ENCODE measurements around the gene MOB2. TPM values are rescaled to one million over a fixed set of nuclear protein-coding genes. Genes with fewer than 3 reads are reported as not detected.
"Not testable (repeated sequence)": the region's sequence is repeated elsewhere in the genome, so short reads cannot be mapped to it uniquely, and the experiment has no call there.

Gene MOB2
- total RNA-seq, 1 donor from 2014 or later, result 23.3 TPM

DNA sequence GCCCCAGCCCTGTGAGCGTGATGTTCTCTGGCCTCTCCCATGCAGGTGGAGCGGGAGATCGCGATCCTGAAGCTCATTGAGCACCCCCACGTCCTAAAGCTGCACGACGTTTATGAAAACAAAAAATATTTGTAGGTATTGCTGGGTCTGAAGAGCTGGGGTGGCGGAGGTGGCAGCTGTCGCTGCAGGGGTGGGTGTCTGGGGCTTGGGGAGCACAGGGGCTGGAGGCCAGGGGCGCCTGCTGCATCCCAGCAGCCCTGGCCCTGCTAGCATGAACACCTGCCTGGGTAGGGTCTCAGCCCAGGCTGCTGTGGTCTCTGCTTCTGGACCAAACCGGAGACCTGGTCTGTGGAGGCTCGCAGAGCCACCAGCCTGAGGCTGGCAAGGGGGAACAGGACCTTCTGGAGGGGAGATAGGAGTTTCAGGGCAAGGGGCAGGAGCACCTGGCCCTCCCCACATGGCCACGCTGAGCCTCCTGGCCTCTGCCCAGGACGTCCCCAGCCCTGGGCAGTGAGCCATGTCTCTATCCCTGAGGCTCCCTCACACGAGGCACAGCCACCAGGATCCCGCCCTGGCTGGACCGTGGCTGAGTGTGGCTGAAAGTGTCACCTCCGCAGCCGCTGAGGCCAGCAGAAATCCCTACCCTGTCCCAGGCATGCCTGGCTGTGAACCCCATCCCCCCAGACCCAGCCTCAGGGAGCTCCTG is 48.2 kb downstream of the MOB2 start:
- H3K4me1 Mint-ChIP-seq (ENCODE audit: low read depth), result no peaks in the 10 kb centered on the region
- intact Hi-C loops (cut with micrococcal nuclease), result no loop called here
- no peaks in the 10 kb centered on the region for H3K9me3 Mint-ChIP-seq
- no peaks in the 10 kb centered on the region for H3K36me3 Mint-ChIP-seq (ENCODE audit: low read depth)
- H3K27ac Mint-ChIP-seq, result no peak overlapping the region
- no peak for DNase-seq (ENCODE audit: low spot score)
- no peaks in the 10 kb centered on the region for H3K27me3 Mint-ChIP-seq (ENCODE audit: low read depth)
- no peak overlapping the region for H3K4me3 Mint-ChIP-seq (ENCODE audit: low read depth)

GRCh38 chr11:1437500-1437899 is 49.1 kb downstream of the MOB2 start:
- H3K4me1 Mint-ChIP-seq (ENCODE audit: low read depth), result no peaks in the 10 kb centered on the region
- intact Hi-C loops (cut with micrococcal nuclease), result no loop called here
- no peak overlapping the region for H3K4me3 Mint-ChIP-seq (ENCODE audit: low read depth)
- no peak for DNase-seq (ENCODE audit: low spot score)
- no peak overlapping the region for H3K27ac Mint-ChIP-seq
- H3K27me3 Mint-ChIP-seq (ENCODE audit: low read depth), result no peaks in the 10 kb centered on the region
- H3K9me3 Mint-ChIP-seq, result no peaks in the 10 kb centered on the region
- no peaks in the 10 kb centered on the region for H3K36me3 Mint-ChIP-seq (ENCODE audit: low read depth)

- H3K27ac Mint-ChIP-seq, result no peak overlapping the region
- DNase-seq (ENCODE audit: low spot score), result no peak
- H3K4me1 Mint-ChIP-seq (ENCODE audit: low read depth), result no peaks in the 10 kb centered on the region
- H3K4me3 Mint-ChIP-seq (ENCODE audit: low read depth), result no peak overlapping the region
- no peaks in the 10 kb centered on the region for H3K27me3 Mint-ChIP-seq (ENCODE audit: low read depth)
- H3K36me3 Mint-ChIP-seq (ENCODE audit: low read depth), result no peaks in the 10 kb centered on the region
- H3K9me3 Mint-ChIP-seq, result no peaks in the 10 kb centered on the region
- intact Hi-C loops (cut with micrococcal nuclease), result no loop called here
These were observed 50.0 kb downstream of the MOB2 start for GRCh38 chr11:1436468-1437039.

GRCh38 chr11:1435820-1436467 is 50.6 kb downstream of the MOB2 start:
- no peak for DNase-seq (ENCODE audit: low spot score)
- Mint-ChIP-seq H3K27ac (no peak overlapping the region), H3K4me3 (ENCODE audit: low read depth) (no peak overlapping the region), H3K36me3 (ENCODE audit: low read depth) (no peaks in the 10 kb centered on the region), H3K9me3 (no peaks in the 10 kb centered on the region), H3K27me3 (ENCODE audit: low read depth) (no peaks in the 10 kb centered on the region), H3K4me1 (ENCODE audit: low read depth) (no peaks in the 10 kb centered on the region)
- intact Hi-C loops (cut with micrococcal nuclease), result no loop called here

GRCh38 chr11:1435479-1435819 is 51.1 kb downstream of the MOB2 start:
- not testable (repeated sequence) for H3K27me3 Mint-ChIP-seq (ENCODE audit: low read depth)

GRCh38 chr11:1433977-1434640 is 52.5 kb downstream of the MOB2 start:
- H3K36me3 Mint-ChIP-seq (ENCODE audit: low read depth), result no peaks in the 10 kb centered on the region
- H3K27me3 Mint-ChIP-seq (ENCODE audit: low read depth), result no peaks in the 10 kb centered on the region
- H3K4me1 Mint-ChIP-seq (ENCODE audit: low read depth), result no peaks in the 10 kb centered on the region
- intact Hi-C loops (cut with micrococcal nuclease), result no loop called here
- H3K4me3 Mint-ChIP-seq (ENCODE audit: low read depth), result no peak overlapping the region
- no peaks in the 10 kb centered on the region for H3K9me3 Mint-ChIP-seq
- H3K27ac Mint-ChIP-seq, result no peak overlapping the region
- DNase-seq (ENCODE audit: low spot score), result no peak

More at GRCh38 chr11:1435479-1435819, 51.1 kb downstream of the MOB2 start:
- H3K36me3 Mint-ChIP-seq (ENCODE audit: low read depth); H3K27ac Mint-ChIP-seq; intact Hi-C loops (cut with micrococcal nuclease); H3K4me3 Mint-ChIP-seq (ENCODE audit: low read depth); H3K4me1 Mint-ChIP-seq (ENCODE audit: low read depth); H3K9me3 Mint-ChIP-seq; DNase-seq (ENCODE audit: low spot score): not testable (repeated sequence)

DNA sequence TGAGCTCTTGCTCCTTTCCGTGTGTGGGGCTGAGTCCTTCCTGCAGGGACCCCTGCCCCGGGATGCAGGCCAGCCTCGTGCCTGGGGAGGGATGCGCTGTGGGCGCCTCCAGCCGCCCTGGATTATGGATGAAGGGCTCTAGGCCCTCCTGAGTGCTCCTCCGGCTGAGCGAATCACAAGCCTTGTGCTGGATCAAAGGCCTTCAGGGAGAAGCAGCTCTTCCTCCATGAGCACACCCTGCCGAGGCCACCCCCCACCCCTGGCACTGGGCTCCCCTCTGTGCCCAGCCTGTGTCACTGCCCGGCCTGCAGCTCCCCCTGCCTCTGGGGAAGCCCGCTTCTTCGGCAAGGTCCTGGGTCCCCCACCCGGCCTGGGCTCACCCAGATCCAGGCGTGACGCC is 53.0 kb downstream of the MOB2 start:
- H3K4me1 Mint-ChIP-seq (ENCODE audit: low read depth), result no peaks in the 10 kb centered on the region
- DNase-seq (ENCODE audit: low spot score), result no peak
- no peaks in the 10 kb centered on the region for H3K36me3 Mint-ChIP-seq (ENCODE audit: low read depth)
- H3K9me3 Mint-ChIP-seq, result no peaks in the 10 kb centered on the region
- no peak overlapping the region for H3K27ac Mint-ChIP-seq
- intact Hi-C loops (cut with micrococcal nuclease), result no loop called here
- no peaks in the 10 kb centered on the region for H3K27me3 Mint-ChIP-seq (ENCODE audit: low read depth)
- H3K4me3 Mint-ChIP-seq (ENCODE audit: low read depth), result no peak overlapping the region

GRCh38 chr11:1428762-1429316 is 57.7 kb downstream of the MOB2 start:
- H3K4me3 Mint-ChIP-seq (ENCODE audit: low read depth), result no peak overlapping the region
- intact Hi-C loops (cut with micrococcal nuclease), result no loop called here

DNA sequence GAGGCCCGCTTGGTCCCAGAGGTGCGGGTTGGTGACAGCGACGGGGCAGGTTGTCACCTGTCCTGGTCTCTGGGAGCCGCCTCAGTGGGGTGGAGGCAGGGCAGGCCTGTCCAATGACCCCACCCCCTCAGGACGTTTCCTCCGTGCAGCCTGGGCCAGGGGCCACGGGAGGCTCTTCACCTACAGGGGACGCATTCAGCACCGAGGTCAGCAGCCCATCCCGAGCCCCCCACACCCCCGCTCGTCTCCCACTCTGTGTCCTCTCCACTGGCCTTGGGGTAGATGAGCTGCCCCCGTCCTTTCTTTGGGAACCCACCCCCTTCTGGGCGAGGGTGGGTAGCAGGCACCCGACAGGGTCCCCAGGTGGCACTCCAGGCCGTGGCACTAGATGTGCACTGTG is 61.1 kb downstream of the MOB2 start:
- no peaks in the 10 kb centered on the region for H3K36me3 Mint-ChIP-seq (ENCODE audit: low read depth)
- no peak overlapping the region for H3K4me3 Mint-ChIP-seq (ENCODE audit: low read depth)
- DNase-seq (ENCODE audit: low spot score), result no peak
- no peaks in the 10 kb centered on the region for H3K9me3 Mint-ChIP-seq
- no peaks in the 10 kb centered on the region for H3K27me3 Mint-ChIP-seq (ENCODE audit: low read depth)
- no peak overlapping the region for H3K27ac Mint-ChIP-seq
- intact Hi-C loops (cut with micrococcal nuclease), result no loop called here
- no peaks in the 10 kb centered on the region for H3K4me1 Mint-ChIP-seq (ENCODE audit: low read depth)

More at GRCh38 chr11:1428762-1429316, 57.7 kb downstream of the MOB2 start:
- Mint-ChIP-seq H3K36me3 (ENCODE audit: low read depth) (no peaks in the 10 kb centered on the region), H3K27ac (no peak overlapping the region), H3K27me3 (ENCODE audit: low read depth) (no peaks in the 10 kb centered on the region), H3K4me1 (ENCODE audit: low read depth) (no peaks in the 10 kb centered on the region), H3K9me3 (no peaks in the 10 kb centered on the region)
- no peak for DNase-seq (ENCODE audit: low spot score)

- Mint-ChIP-seq H3K27me3 (ENCODE audit: low read depth) (no peaks in the 10 kb centered on the region), H3K4me3 (ENCODE audit: low read depth) (no peak overlapping the region), H3K4me1 (ENCODE audit: low read depth) (no peaks in the 10 kb centered on the region), H3K27ac (no peak overlapping the region), H3K36me3 (ENCODE audit: low read depth) (no peaks in the 10 kb centered on the region), H3K9me3 (peaks cover under 1% of the 10 kb centered on the region)
- intact Hi-C loops (cut with micrococcal nuclease), result no loop called here
- no peak for DNase-seq (ENCODE audit: low spot score)
These were observed 61.6 kb downstream of the MOB2 start for GRCh38 chr11:1425006-1425405.

DNA sequence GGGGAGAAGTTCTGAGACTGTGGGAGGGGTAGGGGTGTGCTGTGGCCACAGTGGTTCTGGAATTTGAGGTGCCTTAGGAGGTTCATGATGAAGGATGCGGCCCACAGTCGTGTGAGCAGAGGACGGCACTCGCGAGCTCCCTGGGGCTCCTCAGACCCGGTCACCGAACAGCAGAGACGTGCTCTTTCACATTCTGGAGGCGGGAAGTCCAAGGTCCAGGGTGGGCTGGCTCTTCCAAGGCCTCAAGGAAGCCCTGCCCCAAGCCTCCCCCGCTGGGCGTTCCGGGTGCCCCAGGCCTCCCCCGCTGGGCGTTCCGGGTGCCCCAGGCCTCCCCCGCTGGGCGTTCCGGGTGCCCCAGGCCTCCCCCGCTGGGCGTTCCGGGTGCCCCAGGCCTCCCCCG is 63.2 kb downstream of the MOB2 start:
- H3K9me3 Mint-ChIP-seq, result peaks cover 12% of the 10 kb centered on the region
- intact Hi-C loops (cut with micrococcal nuclease), result not testable (repeated sequence)

DNA sequence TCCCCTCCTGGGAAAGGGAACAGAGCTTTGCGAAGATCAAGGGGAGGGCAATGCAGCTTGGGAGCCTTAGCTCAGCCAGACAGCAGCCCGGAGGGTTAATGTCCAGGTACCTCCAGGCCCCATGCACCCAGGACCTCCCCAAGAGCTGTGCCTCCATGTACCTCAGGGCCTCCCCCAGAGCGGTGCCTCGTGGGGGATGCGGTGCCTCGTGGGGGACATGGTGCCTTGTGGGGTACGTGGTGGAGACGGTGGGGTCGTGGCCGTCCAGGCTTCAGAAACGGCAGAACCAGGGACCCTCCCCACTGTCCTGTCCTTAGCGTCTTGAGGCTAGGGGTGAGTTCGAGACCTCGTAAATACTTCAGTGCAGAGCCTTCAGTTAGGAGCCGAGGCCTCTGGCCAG is 63.6 kb downstream of the MOB2 start:
- Mint-ChIP-seq H3K4me1 (ENCODE audit: low read depth) (no peaks in the 10 kb centered on the region), H3K9me3 (peaks cover 16% of the 10 kb centered on the region), H3K27ac (no peak overlapping the region), H3K36me3 (ENCODE audit: low read depth) (no peaks in the 10 kb centered on the region), H3K4me3 (ENCODE audit: low read depth) (no peak overlapping the region), H3K27me3 (ENCODE audit: low read depth) (no peaks in the 10 kb centered on the region)
- no peak for DNase-seq (ENCODE audit: low spot score)
- intact Hi-C loops (cut with micrococcal nuclease), result no loop called here

More for the DNA sequence above, 63.2 kb downstream of the MOB2 start:
- H3K36me3 Mint-ChIP-seq (ENCODE audit: low read depth); H3K27me3 Mint-ChIP-seq (ENCODE audit: low read depth); H3K4me1 Mint-ChIP-seq (ENCODE audit: low read depth); H3K4me3 Mint-ChIP-seq (ENCODE audit: low read depth); H3K27ac Mint-ChIP-seq; DNase-seq (ENCODE audit: low spot score): not testable (repeated sequence)

DNA sequence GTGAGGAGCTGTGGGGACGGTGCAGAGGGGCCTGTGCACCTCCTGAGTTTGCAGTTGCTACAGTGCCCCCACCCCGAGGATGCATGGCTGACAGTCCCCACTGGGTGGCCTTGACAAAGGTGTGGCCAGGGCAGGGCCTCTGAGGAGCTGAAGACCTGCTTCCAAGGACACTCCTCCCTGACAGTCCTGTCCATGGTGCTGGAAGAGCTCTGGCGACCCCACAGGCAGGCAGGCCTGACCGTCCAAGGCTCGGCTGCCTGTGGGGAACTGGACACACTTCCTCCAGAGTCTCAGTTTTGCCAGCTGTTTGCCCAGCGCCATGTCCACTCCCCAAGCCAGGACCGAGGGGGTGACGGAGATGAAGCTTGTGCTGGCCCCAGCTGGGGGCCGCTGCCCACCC is 64.1 kb downstream of the MOB2 start:
- peaks cover 17% of the 10 kb centered on the region for H3K9me3 Mint-ChIP-seq
- intact Hi-C loops (cut with micrococcal nuclease), result no loop called here
- no peak for DNase-seq (ENCODE audit: low spot score)
- H3K27ac Mint-ChIP-seq, result no peak overlapping the region
- H3K4me3 Mint-ChIP-seq (ENCODE audit: low read depth), result no peak overlapping the region
- no peaks in the 10 kb centered on the region for H3K27me3 Mint-ChIP-seq (ENCODE audit: low read depth)
- no peaks in the 10 kb centered on the region for H3K4me1 Mint-ChIP-seq (ENCODE audit: low read depth)
- H3K36me3 Mint-ChIP-seq (ENCODE audit: low read depth), result no peaks in the 10 kb centered on the region

Measured in activated T-helper 2 cell treated with anti-CD3 and anti-CD28 coated beads, Interferon-gamma antibody, Interleukin-2, Interleukin-4, amounts not matched to agents 10 μg/mL and 5 μg/mL and 100 μg/mL, durations not matched to agents 14 hours and 24 hours and 36 hours (primary cell).